K562 (cell line): ENCODE results near the gene IFFO2. TPM values are rescaled to one million over a fixed set of nuclear protein-coding genes. Genes with fewer than 3 reads are reported as not detected.
A peak's percentile ranks its signal among the peaks of the same experiment; 100 is the strongest.

Source experiments
- ATAC-seq: fragments of 200-7000 bp; cut with Tn5 transposase; 3 replicates; pipeline ENCODE4 v1.9.1; 2020; ENCODE audit warnings: moderate library complexity
- BruUV-seq: library from RNA; stranded (reverse); fragments of 400-500 nt; replicated peaks from 2 replicates; lab custom pipeline; 2021; lab: Mats Ljungman, UMichigan
- CTCF ChIA-PET: fragments of 300-600 bp; formaldehyde crosslinking; extraction: SDS; loops from one replicate; lab custom pipeline; 2021; ENCODE audit warnings: low intra/inter-chr PET ratio; lab: Yijun Ruan, JAX
- POLR2A ChIA-PET: fragments of 300-600, 350-650 bp; sonication (Branson Sonifier 250); formaldehyde crosslinking; extraction: SDS; loops from one replicate; lab custom pipeline; 2021; ENCODE audit warnings: antibody characterized with exemption, inconsistent platforms; lab: Yijun Ruan, JAX
- DNase-seq, 4 experiments: peaks; one replicate each; pipeline versions ENCODE4 v3.0.0 to v3.0.0-alpha.2; 2011 to 2018; ENCODE audit warnings: low spot score in 3 of 4, mixed read lengths in 3 of 4; ENCODE audit errors: extremely low read depth in 1 of 4
- FAIRE-seq: peaks from 2 replicates; lab custom pipeline; 2011; peaks lifted over from hg19 to GRCh38; lab: Jason Lieb, UNC
- H2AFZ ChIP-seq: 2 replicates; pipeline ENCODE4 v1.6.0; 2011; ENCODE audit warnings: low read depth, low read length, control low read depth, inconsistent platforms
- H3K27ac ChIP-seq: fragments of 200-600 bp; 3 replicates; pipeline ENCODE4 v1.8.0; 2011; ENCODE audit warnings: low read depth, mild to moderate bottlenecking, control low read depth, inconsistent platforms, low read length, moderate library complexity, mixed read lengths; ENCODE audit errors: extremely low read depth
- H3K27me3 ChIP-seq, 2 experiments: fragments of 300-600 bp in 1 of 2; 2 replicates in 1 of 2; 3 replicates in 1 of 2; pipeline versions ENCODE4 v1.6.0 to v1.8.0; 2011; ENCODE audit warnings: inconsistent platforms in 2 of 2, low read length in 2 of 2, mild to moderate bottlenecking in 1 of 2, mixed read lengths in 1 of 2, moderate library complexity in 1 of 2; ENCODE audit not compliant: control insufficient read depth in 2 of 2, insufficient read depth in 2 of 2
- H3K36me3 ChIP-seq: fragments of 300-600 bp; 3 replicates; pipeline ENCODE4 v1.8.0; 2011; ENCODE audit warnings: mild to moderate bottlenecking, low read length, inconsistent platforms; ENCODE audit not compliant: control insufficient read depth, insufficient read depth
- H3K4me1 ChIP-seq, 2 experiments: fragments of 200-600 bp in 1 of 2; replicated peaks in 1 of 2; 2 replicates in 1 of 2; 3 replicates in 1 of 2; pipeline versions ENCODE4 v1.5.1 to v1.8.0; 2011; ENCODE audit warnings: inconsistent platforms in 2 of 2, low read length in 2 of 2, mild to moderate bottlenecking in 1 of 2, mixed read lengths in 1 of 2, moderate library complexity in 1 of 2; ENCODE audit not compliant: control insufficient read depth in 2 of 2, insufficient read depth in 2 of 2
- H3K4me2 ChIP-seq: 2 replicates; pipeline ENCODE4 v1.6.1; 2011; ENCODE audit warnings: low read length, control low read depth, inconsistent platforms, mixed read lengths; ENCODE audit not compliant: insufficient read depth
- H3K4me3 ChIP-seq: fragments of 200-600 bp; sonication (generic), shearing (Covaris generic); 2 replicates; pipeline ENCODE4 v1.5.1; 2016; ENCODE audit warnings: control low read depth, inconsistent platforms
- H3K79me2 ChIP-seq: fragments of 200-600 bp; 3 replicates; pipeline ENCODE4 v1.8.0; 2011; ENCODE audit warnings: low read length, inconsistent platforms; ENCODE audit not compliant: control insufficient read depth, insufficient read depth
- H3K9ac ChIP-seq, 2 experiments: 2 replicates each; pipeline versions ENCODE4 v1.6.0 to v1.6.1; 2011; ENCODE audit warnings: low read depth in 2 of 2, low read length in 2 of 2, control low read depth in 1 of 2, inconsistent platforms in 1 of 2, mild to moderate bottlenecking in 1 of 2, mixed read lengths in 1 of 2; ENCODE audit not compliant: insufficient read depth in 1 of 2
- H3K9me1 ChIP-seq: one replicate; pipeline ENCODE4 v1.6.0; 2011; ENCODE audit warnings: inconsistent platforms, mild to moderate bottlenecking, low read length, moderate library complexity; ENCODE audit not compliant: control insufficient read depth, insufficient read depth
- H3K9me3 ChIP-seq: replicated peaks from 2 replicates; pipeline ENCODE4 v1.5.1; 2011; ENCODE audit warnings: low read depth, low read length, inconsistent platforms; ENCODE audit not compliant: control insufficient read depth, insufficient read depth
- H4K20me1 ChIP-seq: replicated peaks from 2 replicates; pipeline ENCODE4 v1.6.1; 2011; ENCODE audit warnings: low read length, inconsistent platforms, mixed read lengths; ENCODE audit not compliant: control insufficient read depth, insufficient read depth
- BCOR ChIP-seq: fragments of 450-650 bp; IDR thresholded peaks from 2 replicates; pipeline ENCODE4 v1.6.1; 2016
- ERF ChIP-seq: fragments of 450-650 bp; formaldehyde crosslinking; IDR thresholded peaks from 2 replicates; pipeline ENCODE4 v1.4.0; 2020; ENCODE audit warnings: mild to moderate bottlenecking, mixed read lengths
- EZH2 ChIP-seq: IDR thresholded peaks from 2 replicates; pipeline ENCODE4 v1.6.1; 2012; ENCODE audit warnings: low read depth, mild to moderate bottlenecking, inconsistent platforms, low read length, borderline replicate concordance
- KDM1A ChIP-seq, 2 experiments: fragments of 450-650 bp; IDR thresholded peaks; 2 replicates each; pipeline ENCODE4 v1.6.1; 2016; ENCODE audit warnings: mild to moderate bottlenecking in 2 of 2
- PRPF4 ChIP-seq: fragments of 200-400 bp; formaldehyde crosslinking; IDR thresholded peaks from one replicate; pipeline ENCODE4 v1.6.1; 2017; ENCODE audit warnings: low read length, low read depth, mild to moderate bottlenecking; ENCODE audit not compliant: insufficient read depth, poor library complexity, severe bottlenecking
- RBM25 ChIP-seq: fragments of 200-400 bp; formaldehyde crosslinking; IDR thresholded peaks from 2 replicates; pipeline ENCODE4 v1.6.1; 2018; ENCODE audit warnings: low read length, low read depth, moderate library complexity; ENCODE audit not compliant: severe bottlenecking
- TCF15 ChIP-seq: fragments of 250-450 bp; sonication (Bioruptor Pico); IDR thresholded peaks from 2 replicates; pipeline ENCODE4 v1.8.0; 2022; ENCODE audit warnings: moderate library complexity, mild to moderate bottlenecking, inconsistent platforms
- YBX1 ChIP-seq: fragments of 450-650 bp; IDR thresholded peaks from 2 replicates; pipeline ENCODE4 v1.7.1; 2016; ENCODE audit warnings: mild to moderate bottlenecking
- ZKSCAN8 ChIP-seq: fragments of 200-800 bp; sonication (Bioruptor generic); IDR thresholded peaks from 2 replicates; pipeline ENCODE4 v1.6.1; 2016; ENCODE audit warnings: missing genetic modification characterization, missing compliant biosample characterization
- WGBS: fragments of 100-300 bp; shearing (Covaris generic); methylation state at CpG from one replicate; pipeline ENCODE4 v1.1.6; 2016; ENCODE audit warnings: low coverage, mixed read lengths; ENCODE audit not compliant: insufficient coverage; ENCODE audit errors: missing lambda C conversion rate; 5-methylcytosine and 5-hydroxymethylcytosine counted together
- in situ Hi-C: fragments of 300-500 bp; cut with MboI; formaldehyde crosslinking; loops from 4 replicates; pipeline ENCODE4 v1.15.0; 2018; ENCODE audit warnings: inconsistent platforms, mixed read lengths
- intact Hi-C: fragments of 100-400 bp; cut with micrococcal nuclease; formaldehyde crosslinking; loops from 2 replicates; pipeline ENCODE4 v1.14.2; 2022
- polyA plus RNA-seq, 8 experiments: library from polyadenylated mRNA; depleted of rRNA in 4 of 8; stranded (reverse) in 5 of 8; unstranded in 3 of 8; fragments of >200 nt; fragmentation: Nextera tagmentation in 2 of 8; fragmentation: Illumina TruSeq in 1 of 8; extraction: Ambion mirVana in 2 of 8; extraction: Trizol in 1 of 8; gene quantifications; 2 replicates each; pipeline versions ENCODE4 v1.2.1 to v1.2.3, GENCODE V29; 2011 to 2014; ENCODE audit warnings: inconsistent platforms in 1 of 8, missing spikeins in 1 of 8
- total RNA-seq, 7 experiments: library from RNA; depleted of rRNA in 6 of 7; stranded (reverse); fragments of >200 nt in 6 of 7; fragmentation: Illumina TruSeq in 2 of 7; extraction: Trizol in 2 of 7; gene quantifications; 2 replicates each; pipeline versions ENCODE4 v1.2.1 to v1.2.3, GENCODE V29; 2011 to 2021; ENCODE audit warnings: low replicate concordance in 1 of 7

The IFFO2 gene
- total and polyA plus RNA-seq, 9 of the 15 experiments (the other 6 are each of a cell fraction or from before 2014, with no cell fraction given), result 0.15 to 1.0 (median 0.44) TPM; not detected in 2

DNA sequence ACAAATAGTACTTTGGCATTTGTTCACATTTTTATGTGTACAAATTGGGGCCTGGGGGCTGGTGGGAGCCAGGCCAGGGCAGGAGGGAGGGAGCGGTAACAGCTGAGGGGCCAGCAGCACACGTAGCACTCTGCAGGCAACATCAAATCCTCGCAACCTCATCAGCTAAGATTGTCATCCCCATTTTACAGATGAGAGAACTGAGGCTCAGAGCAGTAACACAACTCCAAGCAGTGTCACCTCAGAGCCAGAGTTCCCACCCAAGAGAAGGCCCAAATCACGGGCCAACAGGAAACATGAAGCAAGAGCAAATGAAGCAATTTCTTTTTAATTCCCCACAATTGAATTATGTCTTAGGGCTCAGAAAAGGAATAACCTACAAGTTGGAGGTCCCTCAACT, 14.1 kb downstream of the IFFO2 start:
- FAIRE-seq, result no peak
- intact Hi-C loops (no loop called here), in situ Hi-C loops (no loop called here)
- DNase-seq, result no peak
- CTCF ChIA-PET, result interaction anchor here (0.6 kb wide), 1 partner anchor 1979 kb away, joined by 8 read pairs; no protein-coding TSS in a partner anchor
- POLR2A ChIA-PET, result interaction anchor here (0.5 to 0.9 kb wide), 4 partner anchors 13 to 143 kb away, joined by 3 to 4 read pairs (median 3); no protein-coding TSS in a partner anchor
- Histone ChIP-seq H3K4me2 (no peak overlapping the region), H3K27me3 (peaks cover 24 to 84% of the 10 kb centered on the region in 2 experiments; a peak in 4 of 5 replicates), H3K36me3 (no peaks in the 10 kb centered on the region), H3K9me1 (no peaks in the 10 kb centered on the region), H4K20me1 (no peaks in the 10 kb centered on the region; the same call in 1 of the 2 replicates), H3K9me3 (no peaks in the 10 kb centered on the region), H3K4me1 (peaks cover 0 to 18% of the 10 kb centered on the region in 2 experiments; a peak in 2 of 5 replicates), H3K27ac (no peak overlapping the region), H3K4me3 (no peak overlapping the region), H3K9ac (no peak overlapping the region), H3K79me2 (no peaks in the 10 kb centered on the region), H2AFZ (no peak overlapping the region)
- 9% methylated on average over 4 of the region's 4 CpGs for WGBS
- no TSS peak for BruUV-seq
- ATAC-seq, result no peak
- TF ChIP-seq RBM25 (peak; percentile 31), EZH2 (no peak), BCOR (peak; percentile 55), YBX1 (no peak), PRPF4 (no peak), ERF (CRISPR knock-in tag) (no peak), KDM1A (IDR thresholded peaks at IDR 0.05) (peak in 1 of 2 experiments; percentile 48; a peak in 1 of 4 replicates), TCF15 (CRISPR knock-in tag) (no peak), ZKSCAN8 (no peak)
